WI38 (cell line): ENCODE results near the gene SMIM41.

Experiments used
- H3K4me3 ChIP-seq: 2 replicates; pipeline ENCODE4 v1.5.1; 2011; ENCODE audit warnings: low read depth, mild to moderate bottlenecking, control low read depth, low read length
- TF ChIP-seq, protein P1 (sequence below): IDR thresholded peaks from 2 replicates; pipeline ENCODE4 v1.5.1; 2012; ENCODE audit warnings: low read depth, mild to moderate bottlenecking, control low read depth, low read length

The SMIM41 gene

DNA sequence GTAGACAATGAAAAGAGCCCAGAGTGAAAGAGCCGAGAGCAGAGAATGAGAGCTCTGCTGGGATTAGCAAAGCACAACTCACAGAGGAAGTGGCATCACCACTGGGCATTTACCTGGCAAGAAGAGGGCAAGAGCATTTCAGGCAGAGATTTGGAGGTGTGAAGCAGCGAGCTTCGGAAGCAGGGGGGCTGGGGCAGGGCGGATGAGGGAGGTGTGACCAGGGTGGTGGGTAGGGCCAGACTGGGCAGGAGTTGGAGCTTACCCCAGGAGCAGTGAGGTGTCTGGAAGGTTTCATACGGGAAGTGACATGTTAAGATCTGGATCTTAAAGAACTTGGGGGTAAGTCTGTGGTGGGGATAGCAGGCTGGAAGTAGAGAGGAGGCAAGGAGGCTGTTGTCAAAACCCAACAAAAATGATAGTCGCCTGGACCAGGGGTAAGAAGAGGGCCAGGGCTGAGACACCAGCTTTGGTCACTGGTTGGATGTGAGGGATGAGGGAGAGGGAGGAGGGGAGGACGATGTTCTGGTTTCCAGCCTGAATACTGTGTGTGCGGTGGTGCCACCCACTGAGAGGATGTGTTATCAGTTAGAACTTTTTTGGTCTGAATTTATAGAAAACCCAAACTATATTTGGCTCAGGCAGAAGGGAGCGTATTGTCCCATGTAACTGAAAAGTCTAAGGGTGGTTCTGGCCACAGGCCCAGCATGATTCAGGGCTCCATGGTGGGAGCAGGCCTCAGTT is 5.2 kb downstream of the SMIM41 start:
- TF ChIP-seq, protein P1, sequence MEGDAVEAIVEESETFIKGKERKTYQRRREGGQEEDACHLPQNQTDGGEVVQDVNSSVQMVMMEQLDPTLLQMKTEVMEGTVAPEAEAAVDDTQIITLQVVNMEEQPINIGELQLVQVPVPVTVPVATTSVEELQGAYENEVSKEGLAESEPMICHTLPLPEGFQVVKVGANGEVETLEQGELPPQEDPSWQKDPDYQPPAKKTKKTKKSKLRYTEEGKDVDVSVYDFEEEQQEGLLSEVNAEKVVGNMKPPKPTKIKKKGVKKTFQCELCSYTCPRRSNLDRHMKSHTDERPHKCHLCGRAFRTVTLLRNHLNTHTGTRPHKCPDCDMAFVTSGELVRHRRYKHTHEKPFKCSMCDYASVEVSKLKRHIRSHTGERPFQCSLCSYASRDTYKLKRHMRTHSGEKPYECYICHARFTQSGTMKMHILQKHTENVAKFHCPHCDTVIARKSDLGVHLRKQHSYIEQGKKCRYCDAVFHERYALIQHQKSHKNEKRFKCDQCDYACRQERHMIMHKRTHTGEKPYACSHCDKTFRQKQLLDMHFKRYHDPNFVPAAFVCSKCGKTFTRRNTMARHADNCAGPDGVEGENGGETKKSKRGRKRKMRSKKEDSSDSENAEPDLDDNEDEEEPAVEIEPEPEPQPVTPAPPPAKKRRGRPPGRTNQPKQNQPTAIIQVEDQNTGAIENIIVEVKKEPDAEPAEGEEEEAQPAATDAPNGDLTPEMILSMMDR = no peak
- no peak overlapping the region for H3K4me3 ChIP-seq

GRCh38 chr12:52085682-52086180 is 6.2 kb downstream of the SMIM41 start:
- TF ChIP-seq, protein P1 = no peak
- H3K4me3 ChIP-seq = no peak overlapping the region

DNA sequence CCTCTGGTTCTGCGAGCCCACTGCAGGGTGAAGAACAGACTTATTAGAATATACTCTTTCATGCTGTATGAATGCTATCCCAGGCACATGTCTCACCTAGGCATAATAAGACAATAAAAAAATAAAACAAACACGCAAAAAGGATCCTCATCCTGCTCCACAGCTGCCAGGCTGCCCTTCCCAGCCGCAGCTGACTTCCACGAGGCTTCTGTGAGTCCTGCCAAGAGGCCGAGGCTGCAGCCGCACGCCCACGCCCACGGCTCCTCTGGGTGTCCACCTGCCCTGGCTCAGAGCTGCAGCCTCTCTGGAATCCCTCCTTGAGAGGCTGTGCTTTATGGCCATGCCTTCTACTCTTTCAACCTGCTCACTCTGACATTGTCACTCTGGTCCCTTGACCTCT is 6.9 kb downstream of the SMIM41 start:
- TF ChIP-seq, protein P1 = no peak
- H3K4me3 ChIP-seq = no peak overlapping the region

DNA sequence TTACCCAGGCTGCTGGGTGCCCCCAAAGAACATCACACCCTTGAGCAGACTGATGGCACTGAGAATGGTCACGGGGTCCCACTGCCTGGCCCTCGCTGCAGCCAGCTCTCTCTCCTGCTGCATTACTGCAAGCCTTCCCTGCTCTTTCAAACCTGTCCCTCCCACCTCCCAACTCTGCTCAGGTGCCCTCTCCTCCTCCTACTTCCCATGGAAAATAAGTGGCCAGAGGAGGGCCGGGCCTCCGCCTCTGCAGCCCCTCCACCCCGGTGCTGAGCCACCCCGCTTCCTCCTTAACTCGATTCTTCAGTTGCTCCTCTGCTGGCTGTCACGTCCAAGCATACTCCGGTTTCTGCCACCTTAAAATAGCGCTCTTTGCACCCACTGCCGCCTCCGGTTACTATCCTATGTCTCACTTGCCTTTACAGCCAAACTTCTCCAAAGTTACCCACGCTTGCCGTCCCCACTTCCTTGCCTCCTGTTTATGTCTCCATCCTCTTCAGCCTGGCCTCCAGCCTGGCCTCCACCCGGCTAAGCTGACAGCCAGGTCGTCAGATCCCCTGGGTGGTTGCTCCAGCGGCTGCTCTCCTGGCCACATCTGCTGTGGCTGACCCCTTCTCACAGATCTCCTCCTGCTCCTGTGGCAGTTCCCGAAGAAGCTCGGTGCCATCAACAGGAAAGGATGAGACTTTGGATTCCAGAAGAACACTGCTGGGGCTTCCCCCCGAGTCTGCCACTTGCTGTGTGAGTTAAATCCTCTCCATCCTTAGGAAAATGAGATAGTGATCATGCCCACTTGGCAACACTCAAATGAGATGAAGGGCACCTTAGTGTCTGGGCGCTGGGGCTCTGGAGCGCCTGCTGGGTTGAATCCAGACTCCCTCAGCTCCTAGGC is 7.7 kb downstream of the SMIM41 start:
- TF ChIP-seq, protein P1 = no peak

GRCh38 chr12:52087961-52088820 is 8.7 kb downstream of the SMIM41 start:
- no peak overlapping the region for H3K4me3 ChIP-seq
- TF ChIP-seq, protein P1 = no peak

More for the DNA sequence above, 7.7 kb downstream of the SMIM41 start:
- no peak overlapping the region for H3K4me3 ChIP-seq

GRCh38 chr12:52089491-52089890 is 10.0 kb downstream of the SMIM41 start:
- no peak overlapping the region for H3K4me3 ChIP-seq
- TF ChIP-seq, protein P1 = no peak
